Fibroblast of the aortic adventitia (primary cell): ENCODE measurements around the gene VPS45. TPM values are rescaled to one million over a fixed set of nuclear protein-coding genes. Genes with fewer than 3 reads are reported as not detected.
A peak's percentile ranks its signal among the peaks of the same experiment; 100 is the strongest.

Experiments
- DNase-seq: peaks from one replicate; pipeline ENCODE4 v3.0.0-alpha.2; 2010; ENCODE audit warnings: low read depth
- H3K4me3 ChIP-seq: 2 replicates; pipeline ENCODE4 v1.5.1; 2011; ENCODE audit warnings: low read depth, mild to moderate bottlenecking, control low read depth, low read length, moderate library complexity
- total RNA-seq: library from RNA; depleted of rRNA; stranded (reverse); fragments of >200 nt; gene quantifications from 2 replicates; pipeline ENCODE4 v1.2.3, GENCODE V29; 2012; ENCODE audit warnings: low replicate concordance
- TF ChIP-seq, protein P1 (sequence below): IDR thresholded peaks from 2 replicates; pipeline ENCODE4 v1.5.1; 2011; ENCODE audit warnings: mild to moderate bottlenecking, low read length, control low read depth, inconsistent platforms; ENCODE audit not compliant: insufficient read depth

The VPS45 gene
- total RNA-seq, 1 donor: 47.8 TPM

DNA sequence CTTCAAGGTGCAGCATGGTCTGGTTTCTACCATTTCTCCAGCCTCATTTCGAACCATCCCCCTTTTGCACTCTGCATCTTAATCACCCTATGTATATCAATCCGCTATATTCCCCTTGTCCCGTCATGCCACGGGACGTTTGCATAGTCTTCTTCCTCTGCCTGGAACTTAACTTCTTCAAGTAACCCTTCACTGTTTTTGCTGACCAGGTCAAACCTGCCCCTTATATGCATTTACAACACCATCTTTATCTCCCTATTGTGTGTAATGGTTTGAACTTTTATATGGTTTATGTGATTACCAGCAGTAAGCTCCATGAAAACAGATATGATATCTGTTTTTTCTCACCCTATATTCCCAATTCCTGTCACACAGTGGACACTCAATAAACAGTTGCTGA lies 2.3 kb downstream of the VPS45 start:
- TF ChIP-seq, protein P1, sequence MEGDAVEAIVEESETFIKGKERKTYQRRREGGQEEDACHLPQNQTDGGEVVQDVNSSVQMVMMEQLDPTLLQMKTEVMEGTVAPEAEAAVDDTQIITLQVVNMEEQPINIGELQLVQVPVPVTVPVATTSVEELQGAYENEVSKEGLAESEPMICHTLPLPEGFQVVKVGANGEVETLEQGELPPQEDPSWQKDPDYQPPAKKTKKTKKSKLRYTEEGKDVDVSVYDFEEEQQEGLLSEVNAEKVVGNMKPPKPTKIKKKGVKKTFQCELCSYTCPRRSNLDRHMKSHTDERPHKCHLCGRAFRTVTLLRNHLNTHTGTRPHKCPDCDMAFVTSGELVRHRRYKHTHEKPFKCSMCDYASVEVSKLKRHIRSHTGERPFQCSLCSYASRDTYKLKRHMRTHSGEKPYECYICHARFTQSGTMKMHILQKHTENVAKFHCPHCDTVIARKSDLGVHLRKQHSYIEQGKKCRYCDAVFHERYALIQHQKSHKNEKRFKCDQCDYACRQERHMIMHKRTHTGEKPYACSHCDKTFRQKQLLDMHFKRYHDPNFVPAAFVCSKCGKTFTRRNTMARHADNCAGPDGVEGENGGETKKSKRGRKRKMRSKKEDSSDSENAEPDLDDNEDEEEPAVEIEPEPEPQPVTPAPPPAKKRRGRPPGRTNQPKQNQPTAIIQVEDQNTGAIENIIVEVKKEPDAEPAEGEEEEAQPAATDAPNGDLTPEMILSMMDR: no peak
- no peak for DNase-seq
- H3K4me3 ChIP-seq: no peak overlapping the region

DNA sequence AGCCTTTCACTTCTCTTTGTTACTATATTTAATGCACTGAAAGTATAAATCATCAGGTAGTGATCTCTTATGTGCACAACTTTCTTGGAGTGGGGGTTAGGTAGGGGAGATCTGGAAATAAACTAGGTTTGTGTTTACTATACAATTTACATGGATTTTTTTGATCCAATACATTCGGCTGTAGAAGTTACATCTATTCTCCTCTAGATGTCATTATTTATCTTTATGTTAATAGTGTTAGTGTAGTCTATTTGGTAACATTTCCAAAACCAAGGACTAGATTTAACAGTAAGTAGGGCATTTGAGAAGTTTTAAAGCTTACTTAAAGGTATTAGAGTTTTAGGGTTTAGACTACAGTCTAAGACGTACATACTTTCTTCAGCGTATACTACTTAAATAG lies 5.4 kb downstream of the VPS45 start:
- TF ChIP-seq, protein P1: peak; percentile 45
- DNase-seq: peak; percentile 66
- no peak overlapping the region for H3K4me3 ChIP-seq

DNA sequence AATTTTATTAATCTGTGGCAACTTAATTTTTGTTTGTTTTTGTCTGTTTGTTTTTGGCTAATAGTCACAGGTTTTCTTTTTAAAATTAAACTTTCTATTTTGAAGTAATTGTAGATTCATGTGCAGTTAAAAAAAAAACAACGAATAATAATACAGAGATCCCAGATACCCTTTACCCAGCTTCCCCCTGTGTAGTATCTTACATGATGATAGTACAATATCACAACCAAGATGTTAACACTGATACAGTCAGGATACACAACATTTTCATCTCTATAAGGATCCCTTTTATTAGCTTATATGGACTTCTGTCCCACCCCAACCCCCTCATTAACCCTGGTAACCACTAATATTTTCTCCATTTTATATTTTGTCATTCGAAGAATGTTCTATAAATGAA lies 5.9 kb downstream of the VPS45 start:
- TF ChIP-seq, protein P1: no peak
- DNase-seq: no peak
- H3K4me3 ChIP-seq: no peak overlapping the region

DNA sequence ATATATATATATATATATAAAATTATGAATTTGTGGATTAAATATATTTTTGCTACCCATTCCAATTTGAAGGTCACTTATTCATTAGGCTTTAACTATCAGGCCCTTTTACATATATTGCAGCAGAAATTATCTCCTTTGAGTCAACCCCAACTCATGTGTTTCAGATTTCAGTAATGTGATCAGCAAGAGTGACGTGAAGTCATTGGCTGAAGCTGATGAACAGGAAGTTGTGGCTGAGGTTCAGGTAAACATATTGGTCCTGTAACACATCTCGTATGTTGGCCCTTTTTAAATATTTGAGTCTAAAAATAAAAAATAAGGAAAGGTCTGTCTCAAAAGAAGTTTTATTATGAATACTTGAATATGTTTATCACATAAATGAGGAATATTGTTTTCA lies 8.5 kb downstream of the VPS45 start:
- DNase-seq: no peak
- TF ChIP-seq, protein P1: no peak
- no peak overlapping the region for H3K4me3 ChIP-seq

DNA sequence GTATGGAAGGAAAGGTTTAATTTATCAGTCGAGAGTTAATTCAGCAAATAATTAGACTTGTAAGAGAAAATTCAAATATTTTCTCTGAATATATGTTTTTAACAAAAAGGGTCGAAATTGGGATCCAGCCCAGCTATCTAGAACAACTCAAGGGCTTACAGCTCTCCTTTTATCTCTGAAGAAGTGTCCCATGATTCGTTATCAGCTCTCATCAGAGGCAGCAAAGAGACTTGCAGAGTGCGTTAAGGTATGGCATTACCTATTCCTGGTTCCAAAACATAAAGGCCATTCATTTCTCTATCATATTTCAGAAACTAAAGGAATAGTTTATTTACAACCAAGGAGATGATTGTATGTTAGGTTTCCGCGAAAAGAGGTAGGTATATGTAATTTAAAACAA lies 9.4 kb downstream of the VPS45 start:
- H3K4me3 ChIP-seq: no peak overlapping the region
- TF ChIP-seq, protein P1: no peak
- DNase-seq: no peak

DNA sequence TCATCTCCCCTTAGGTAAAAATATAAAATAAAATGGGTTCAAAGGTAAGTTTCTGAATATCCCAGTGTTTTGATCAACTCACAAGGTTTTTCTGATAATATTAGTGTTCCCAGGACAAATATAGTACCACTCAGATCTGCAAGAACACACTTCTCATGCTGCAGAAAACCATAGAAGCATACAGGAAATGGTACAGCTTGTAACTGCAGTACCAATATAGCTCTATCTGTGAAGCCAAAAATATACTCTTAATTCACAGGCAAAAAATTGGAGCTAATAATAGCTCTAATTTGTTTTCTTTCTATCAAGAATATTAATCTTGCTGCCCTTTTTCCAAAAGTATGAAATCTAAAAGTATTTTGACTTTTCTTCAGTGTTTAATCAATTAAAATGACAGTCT lies 13.2 kb downstream of the VPS45 start:
- no peak overlapping the region for H3K4me3 ChIP-seq
- no peak for DNase-seq
- TF ChIP-seq, protein P1: no peak

DNA sequence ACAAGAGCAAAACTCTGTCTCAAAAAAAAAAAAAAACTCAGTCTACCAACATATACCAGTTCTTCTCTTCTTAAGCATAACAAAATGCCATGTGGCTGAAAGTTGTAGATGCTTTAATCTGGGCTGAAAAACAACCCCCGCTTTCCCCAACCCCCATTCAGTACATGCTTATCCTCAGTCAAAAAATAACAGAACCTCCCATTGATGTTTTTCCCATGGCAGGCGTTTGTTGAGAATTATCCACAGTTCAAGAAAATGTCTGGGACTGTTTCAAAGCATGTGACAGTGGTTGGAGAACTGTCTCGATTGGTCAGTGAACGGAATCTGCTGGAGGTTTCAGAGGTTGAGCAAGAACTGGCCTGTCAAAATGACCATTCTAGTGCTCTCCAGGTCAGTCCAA lies 14.9 kb downstream of the VPS45 start:
- DNase-seq: no peak
- TF ChIP-seq, protein P1: no peak
- no peak overlapping the region for H3K4me3 ChIP-seq
